Measurements from ENCODE around the gene LTBP3. TPM values are rescaled to one million over a fixed set of nuclear protein-coding genes. Genes with fewer than 3 reads are reported as not detected.

LTBP3 gene
- total RNA-seq, 1 experiment from 2014 or later: 92.1 TPM

- intact Hi-C loops (cut with micrococcal nuclease; ENCODE audit: unreplicated experiment): no loop called here
- Histone ChIP-seq H3K4me1 (ENCODE audit: insufficient read depth, low read length, poor library complexity, severe bottlenecking) (peaks cover 14% of the 10 kb centered on the region), H3K27me3 (replicated peaks; ENCODE audit: insufficient read depth, low read depth, low read length, poor library complexity) (no peaks in the 10 kb centered on the region), H3K36me3 (ENCODE audit: insufficient read depth, low read length, poor library complexity, severe bottlenecking) (peaks cover 10% of the 10 kb centered on the region), H3K27ac (ENCODE audit: low read depth, low read length, poor library complexity, severe bottlenecking) (no peak overlapping the region), H3K4me3 (ENCODE audit: low read depth, low read length, poor library complexity, severe bottlenecking) (no peak overlapping the region), H3K9me3 (ENCODE audit: low read depth, low read length, poor library complexity, severe bottlenecking) (no peaks in the 10 kb centered on the region)
- BruUV-seq (replicated peaks): no TSS peak
- CTCF ChIA-PET: no interaction called here
- POLR2A ChIA-PET (ENCODE audit: low non-redundant PET): no interaction called here
- TF ChIP-seq EZH2 (IDR thresholded peaks at IDR 0.05; ENCODE audit: borderline replicate concordance, low read depth, low read length, poor library complexity, severe bottlenecking): no peak
- TF ChIP-seq, protein P1, sequence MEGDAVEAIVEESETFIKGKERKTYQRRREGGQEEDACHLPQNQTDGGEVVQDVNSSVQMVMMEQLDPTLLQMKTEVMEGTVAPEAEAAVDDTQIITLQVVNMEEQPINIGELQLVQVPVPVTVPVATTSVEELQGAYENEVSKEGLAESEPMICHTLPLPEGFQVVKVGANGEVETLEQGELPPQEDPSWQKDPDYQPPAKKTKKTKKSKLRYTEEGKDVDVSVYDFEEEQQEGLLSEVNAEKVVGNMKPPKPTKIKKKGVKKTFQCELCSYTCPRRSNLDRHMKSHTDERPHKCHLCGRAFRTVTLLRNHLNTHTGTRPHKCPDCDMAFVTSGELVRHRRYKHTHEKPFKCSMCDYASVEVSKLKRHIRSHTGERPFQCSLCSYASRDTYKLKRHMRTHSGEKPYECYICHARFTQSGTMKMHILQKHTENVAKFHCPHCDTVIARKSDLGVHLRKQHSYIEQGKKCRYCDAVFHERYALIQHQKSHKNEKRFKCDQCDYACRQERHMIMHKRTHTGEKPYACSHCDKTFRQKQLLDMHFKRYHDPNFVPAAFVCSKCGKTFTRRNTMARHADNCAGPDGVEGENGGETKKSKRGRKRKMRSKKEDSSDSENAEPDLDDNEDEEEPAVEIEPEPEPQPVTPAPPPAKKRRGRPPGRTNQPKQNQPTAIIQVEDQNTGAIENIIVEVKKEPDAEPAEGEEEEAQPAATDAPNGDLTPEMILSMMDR (conservative IDR thresholded peaks at IDR 0.05; ENCODE audit: low read depth, low read length): no peak
- no peak for DNase-seq (ENCODE audit: low spot score)
Measured at GRCh38 chr11:65552388-65552951, 5.7 kb downstream of the LTBP3 start.

DNA sequence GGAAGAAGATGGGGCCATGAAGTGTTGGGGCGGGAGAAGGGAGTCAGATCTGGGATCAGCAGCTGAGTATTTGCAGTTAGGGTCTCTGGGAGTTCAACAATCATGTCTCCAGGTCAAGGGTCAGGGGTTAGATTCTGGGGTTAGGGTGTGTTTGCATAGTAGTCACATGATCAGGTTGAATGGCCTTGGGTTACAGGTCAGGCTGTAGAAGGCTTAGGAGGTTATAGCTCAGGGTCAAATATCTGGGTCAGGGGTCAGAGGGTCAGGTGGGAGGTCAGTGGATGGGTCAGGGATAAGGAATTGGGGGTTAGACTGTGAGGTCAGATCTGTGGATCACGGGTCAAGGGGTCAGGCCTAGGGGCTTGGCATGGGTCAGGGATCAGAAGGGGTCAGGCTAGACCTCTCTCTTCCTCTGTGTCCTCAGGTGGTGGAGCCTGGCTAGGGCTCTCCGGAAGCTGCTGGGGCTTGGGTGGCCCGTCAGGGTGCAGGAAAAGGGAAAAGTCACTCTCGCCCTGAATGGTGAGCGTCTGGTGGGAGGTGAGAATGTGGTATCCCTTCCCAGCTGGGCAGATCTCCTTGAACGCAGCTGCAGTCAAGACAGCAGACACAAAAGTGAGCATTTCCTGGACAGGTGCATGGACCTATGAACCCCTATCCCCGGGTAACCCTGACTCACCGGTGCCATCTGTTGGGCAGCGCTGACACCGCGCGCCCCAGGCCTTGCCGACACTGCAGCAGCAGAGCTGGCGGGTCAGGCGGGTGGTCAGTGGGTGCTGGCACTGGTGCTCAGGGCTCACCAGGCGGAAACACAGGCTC, 6.4 kb downstream of the LTBP3 start:
- peak; percentile 66 for DNase-seq (ENCODE audit: low spot score)
- H3K9me3 ChIP-seq (ENCODE audit: low read depth, low read length, poor library complexity, severe bottlenecking): no peaks in the 10 kb centered on the region
- H3K4me3 ChIP-seq (ENCODE audit: low read depth, low read length, poor library complexity, severe bottlenecking): no peak overlapping the region
- H3K27ac ChIP-seq (ENCODE audit: low read depth, low read length, poor library complexity, severe bottlenecking): no peak overlapping the region
- TF ChIP-seq, protein P1 (conservative IDR thresholded peaks at IDR 0.05; ENCODE audit: low read depth, low read length): peak; percentile 73
- TF ChIP-seq EZH2 (IDR thresholded peaks at IDR 0.05; ENCODE audit: borderline replicate concordance, low read depth, low read length, poor library complexity, severe bottlenecking): no peak
- peaks cover 13% of the 10 kb centered on the region for H3K4me1 ChIP-seq (ENCODE audit: insufficient read depth, low read length, poor library complexity, severe bottlenecking)
- H3K27me3 ChIP-seq (replicated peaks; ENCODE audit: insufficient read depth, low read depth, low read length, poor library complexity): no peaks in the 10 kb centered on the region
- POLR2A ChIA-PET (ENCODE audit: low non-redundant PET): no interaction called here
- intact Hi-C loops (cut with micrococcal nuclease; ENCODE audit: unreplicated experiment): no loop called here
- BruUV-seq (replicated peaks): no TSS peak
- peaks cover 11% of the 10 kb centered on the region for H3K36me3 ChIP-seq (ENCODE audit: insufficient read depth, low read length, poor library complexity, severe bottlenecking)
- CTCF ChIA-PET: no interaction called here

GRCh38 chr11:65549096-65549495, 9.1 kb downstream of the LTBP3 start:
- no TSS peak for BruUV-seq (replicated peaks)
- peaks cover 11% of the 10 kb centered on the region for H3K36me3 ChIP-seq (ENCODE audit: insufficient read depth, low read length, poor library complexity, severe bottlenecking)
- H3K9me3 ChIP-seq (ENCODE audit: low read depth, low read length, poor library complexity, severe bottlenecking): no peaks in the 10 kb centered on the region
- CTCF ChIA-PET: no interaction called here
- no peaks in the 10 kb centered on the region for H3K27me3 ChIP-seq (replicated peaks; ENCODE audit: insufficient read depth, low read depth, low read length, poor library complexity)
- POLR2A ChIA-PET (ENCODE audit: low non-redundant PET): interaction anchor here (0.7 kb wide), 1 partner anchor 10 kb away, joined by 4 read pairs; no protein-coding TSS in a partner anchor
- no peak for TF ChIP-seq EZH2 (IDR thresholded peaks at IDR 0.05; ENCODE audit: borderline replicate concordance, low read depth, low read length, poor library complexity, severe bottlenecking)
- TF ChIP-seq, protein P1 (conservative IDR thresholded peaks at IDR 0.05; ENCODE audit: low read depth, low read length): no peak
- DNase-seq (ENCODE audit: low spot score): no peak
- H3K27ac ChIP-seq (ENCODE audit: low read depth, low read length, poor library complexity, severe bottlenecking): no peak overlapping the region
- H3K4me3 ChIP-seq (ENCODE audit: low read depth, low read length, poor library complexity, severe bottlenecking): no peak overlapping the region
- intact Hi-C loops (cut with micrococcal nuclease; ENCODE audit: unreplicated experiment): no loop called here
- peaks cover 16% of the 10 kb centered on the region for H3K4me1 ChIP-seq (ENCODE audit: insufficient read depth, low read length, poor library complexity, severe bottlenecking)
